Spleen (tissue), 7 donors: ENCODE measurements around the gene SPTAN1.

ENCODE experiments used
- POLR2A ChIP-seq, 3 donors: fragments of 450-650 bp; IDR thresholded peaks; one replicate each; pipeline ENCODE4 v1.5.1; 2017; ENCODE audit warnings: antibody characterized with exemption in 3 of 3, mild to moderate bottlenecking in 1 of 3
- POLR2AphosphoS5 ChIP-seq, 3 donors: sonication (generic); formaldehyde crosslinking; IDR thresholded peaks; one replicate each; pipeline ENCODE4 v1.5.1; 2017; ENCODE audit warnings: antibody characterized with exemption in 3 of 3
- TF ChIP-seq, protein P1 (sequence below), 11 experiments: fragments of 200-600 bp in 7 of 11; fragments of 450-650 bp in 4 of 11; sonication (generic) in 4 of 11; IDR thresholded peaks in 8 of 11; conservative IDR thresholded peaks in 3 of 11; 1 replicate in 7 of 11; 2 replicates in 4 of 11; pipeline versions ENCODE4 v1.4.0 to v1.8.0; 2016 to 2021; ENCODE audit warnings: antibody characterized with exemption in 11 of 11, inconsistent platforms in 4 of 11, mild to moderate bottlenecking in 1 of 11
- donor health status: DM: no; HTN: no; CAD: no; lungs with moderate emphysema.
- donor health status: DM: no; HTN: no; CAD: no.
- donor health status: DM: no; HTN: no; CAD: no.

GRCh38 chr9:128555180-128555721 lies 2.9 kb downstream of the SPTAN1 start:
- TF ChIP-seq, protein P1, sequence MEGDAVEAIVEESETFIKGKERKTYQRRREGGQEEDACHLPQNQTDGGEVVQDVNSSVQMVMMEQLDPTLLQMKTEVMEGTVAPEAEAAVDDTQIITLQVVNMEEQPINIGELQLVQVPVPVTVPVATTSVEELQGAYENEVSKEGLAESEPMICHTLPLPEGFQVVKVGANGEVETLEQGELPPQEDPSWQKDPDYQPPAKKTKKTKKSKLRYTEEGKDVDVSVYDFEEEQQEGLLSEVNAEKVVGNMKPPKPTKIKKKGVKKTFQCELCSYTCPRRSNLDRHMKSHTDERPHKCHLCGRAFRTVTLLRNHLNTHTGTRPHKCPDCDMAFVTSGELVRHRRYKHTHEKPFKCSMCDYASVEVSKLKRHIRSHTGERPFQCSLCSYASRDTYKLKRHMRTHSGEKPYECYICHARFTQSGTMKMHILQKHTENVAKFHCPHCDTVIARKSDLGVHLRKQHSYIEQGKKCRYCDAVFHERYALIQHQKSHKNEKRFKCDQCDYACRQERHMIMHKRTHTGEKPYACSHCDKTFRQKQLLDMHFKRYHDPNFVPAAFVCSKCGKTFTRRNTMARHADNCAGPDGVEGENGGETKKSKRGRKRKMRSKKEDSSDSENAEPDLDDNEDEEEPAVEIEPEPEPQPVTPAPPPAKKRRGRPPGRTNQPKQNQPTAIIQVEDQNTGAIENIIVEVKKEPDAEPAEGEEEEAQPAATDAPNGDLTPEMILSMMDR (IDR thresholded peaks at IDR 0.05 in 8 of 11, conservative IDR thresholded peaks at IDR 0.05 in 3 of 11), result no peak
- TF ChIP-seq POLR2AphosphoS5 (IDR thresholded peaks at IDR 0.05) (no peak), POLR2A (IDR thresholded peaks at IDR 0.05) (no peak)
